ENCODE results near the gene LETMD1.
A peak's percentile ranks its signal among the peaks of the same experiment; 100 is the strongest.
"Not testable (repeated sequence)": the region's sequence is repeated elsewhere in the genome, so short reads cannot be mapped to it uniquely, and the experiment has no call there.

The LETMD1 gene

GRCh38 chr12:51047655-51048540, at the start of gene LETMD1:
Gene LETMD1 (plus strand): TSS chr12:51048327. CDS start chr12:51048357, 30 bp downstream.
- peak; percentile 99 for DNase-seq

GRCh38 chr12:50999093-50999492, 49.0 kb upstream of the LETMD1 start:
- DNase-seq, result no peak

- peak; percentile 42 for DNase-seq
Observed at GRCh38 chr12:51000245-51000644, 47.9 kb upstream of the LETMD1 start.

- DNase-seq, result no peak
Observed at GRCh38 chr12:51001799-51002198, 46.3 kb upstream of the LETMD1 start.

GRCh38 chr12:51004504-51004903, 43.6 kb upstream of the LETMD1 start:
- DNase-seq, result no peak

GRCh38 chr12:51005030-51005429, 43.1 kb upstream of the LETMD1 start:
- no peak for DNase-seq

GRCh38 chr12:51005671-51006070, 42.5 kb upstream of the LETMD1 start:
- no peak for DNase-seq

GRCh38 chr12:51008329-51009055, 39.6 kb upstream of the LETMD1 start:
- DNase-seq, result no peak

- DNase-seq, result no peak
Observed at GRCh38 chr12:51009056-51009440, 39.1 kb upstream of the LETMD1 start.

GRCh38 chr12:51011955-51012354, 36.2 kb upstream of the LETMD1 start:
- DNase-seq, result no peak

- DNase-seq, result no peak
Observed at GRCh38 chr12:51012570-51013236, 35.4 kb upstream of the LETMD1 start.

- no peak for DNase-seq
Observed at GRCh38 chr12:51013441-51013840, 34.7 kb upstream of the LETMD1 start.

- not testable (repeated sequence) for DNase-seq
Observed at GRCh38 chr12:51014467-51014866, 33.7 kb upstream of the LETMD1 start.

GRCh38 chr12:51017452-51017851, 30.7 kb upstream of the LETMD1 start:
- no peak for DNase-seq

- no peak for DNase-seq
Observed at GRCh38 chr12:51018956-51019355, 29.2 kb upstream of the LETMD1 start.

GRCh38 chr12:51019927-51020326, 28.2 kb upstream of the LETMD1 start:
- no peak for DNase-seq

GRCh38 chr12:51020448-51021182, 27.5 kb upstream of the LETMD1 start:
- DNase-seq, result no peak

- no peak for DNase-seq
Observed at GRCh38 chr12:51021694-51022093, 26.4 kb upstream of the LETMD1 start.

- DNase-seq, result no peak
Observed at GRCh38 chr12:51023625-51024382, 24.3 kb upstream of the LETMD1 start.

GRCh38 chr12:51025338-51025835, 22.7 kb upstream of the LETMD1 start:
- no peak for DNase-seq

GRCh38 chr12:51025836-51026638, 22.1 kb upstream of the LETMD1 start, which contains the start of gene SLC11A2:
Gene SLC11A2 (minus strand): TSS chr12:51026384. CDS start chr12:51010728, 15,656 bp downstream.
- peak; percentile 95 for DNase-seq
